ENCODE data around the gene SETD3.

SETD3 gene

DNA sequence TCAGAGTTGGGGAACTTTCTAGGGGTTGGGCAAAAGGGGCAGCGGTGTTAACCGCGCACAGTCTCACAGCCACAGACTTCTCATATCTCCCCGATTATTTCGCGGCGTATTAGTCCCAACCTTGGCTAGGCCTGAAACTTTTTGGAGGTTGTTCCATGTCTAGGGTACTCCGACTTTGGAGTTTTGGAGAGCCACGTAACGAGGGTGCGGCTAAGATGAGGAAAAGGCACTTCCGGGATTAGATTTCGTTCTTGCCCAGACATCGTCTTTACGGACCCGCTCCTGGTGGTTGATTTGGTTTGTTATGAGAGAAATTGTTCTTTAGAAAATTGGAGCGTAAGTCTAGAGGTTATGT lies 1.1 kb upstream of the SETD3 start:
- peak in 1 of 2 experiments; percentile 1 for DNase-seq

DNA sequence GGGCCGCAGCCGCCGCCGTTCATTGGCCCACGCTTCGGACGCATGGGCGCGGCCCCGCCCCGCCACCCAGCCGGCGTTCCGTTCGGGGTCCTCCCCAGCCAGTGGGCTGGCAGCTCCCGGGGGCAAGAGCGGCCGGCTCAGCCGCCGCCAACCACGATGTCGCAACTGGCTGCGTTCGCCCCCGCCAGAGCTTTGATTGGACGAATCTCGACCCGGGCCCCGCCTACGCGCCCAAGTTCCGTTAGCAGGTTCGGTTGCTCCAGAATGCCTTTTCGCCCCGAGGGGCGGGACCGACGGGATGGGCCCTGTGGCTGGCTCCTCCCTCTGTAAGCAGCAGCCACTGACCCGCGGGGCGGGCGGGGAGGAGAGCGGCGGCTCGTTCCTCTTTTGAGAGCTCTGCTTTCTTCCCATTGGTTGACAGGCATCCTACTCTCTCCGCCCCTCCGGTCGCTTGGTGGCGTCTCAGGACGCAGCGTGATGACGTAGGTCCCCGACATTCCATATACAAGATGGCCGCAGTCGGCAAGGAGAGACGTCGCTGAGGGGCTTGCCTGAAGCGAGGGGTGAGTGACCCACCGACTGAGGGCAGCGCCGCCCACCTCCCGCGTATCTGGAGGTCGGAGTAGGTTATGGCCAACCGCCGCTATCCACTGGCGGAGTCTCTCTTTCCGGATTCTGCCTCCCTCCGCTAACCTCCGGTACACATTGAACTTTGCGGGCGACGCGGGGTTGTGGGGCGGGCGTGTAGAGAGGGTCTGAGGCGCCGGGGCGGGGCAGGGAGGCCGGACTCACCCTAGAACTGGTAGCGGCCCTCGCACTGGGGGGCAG lies 472 bp upstream of the SETD3 start, which contains the start of gene CCNK:
CCNK (plus strand) TSS at position 493 of the 828 bp plus-strand sequence. CDS start 11,269 bp downstream, outside the sequence.
- peak; percentile 100 for DNase-seq

DNA sequence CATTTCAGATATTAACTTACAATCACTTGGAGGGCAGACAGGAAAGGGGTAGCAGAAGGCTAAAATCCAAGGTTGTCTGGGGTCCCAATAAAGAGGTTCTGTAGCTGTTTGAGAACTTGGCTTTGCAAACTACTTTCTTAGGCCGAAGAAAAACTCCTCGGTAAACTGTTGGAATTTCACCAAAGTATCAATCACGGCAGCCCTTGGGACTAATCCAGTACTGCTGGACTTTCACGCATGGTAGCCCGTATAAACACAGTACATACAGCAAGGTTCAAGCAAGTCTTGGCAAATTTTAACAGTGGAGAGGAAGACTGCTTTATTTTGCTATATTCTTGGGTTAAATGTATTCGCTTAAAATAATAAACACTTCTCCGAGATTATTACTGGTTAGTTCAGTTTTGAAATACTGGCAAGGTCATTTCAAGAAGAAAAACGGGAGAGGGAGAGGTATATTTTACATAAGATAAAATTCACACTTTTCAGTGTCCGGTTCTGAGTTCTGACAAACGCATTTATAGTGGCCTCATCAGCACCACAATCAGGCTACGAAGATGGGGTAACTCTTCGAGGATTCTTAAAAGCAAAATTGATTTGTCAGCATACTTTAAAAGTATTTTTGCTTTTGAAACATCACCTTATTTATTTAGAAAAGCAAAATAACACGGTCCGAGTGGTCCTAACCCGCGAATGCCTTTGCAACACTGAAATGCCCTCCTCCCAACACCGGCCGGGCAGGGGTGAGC lies 1.3 kb downstream of the SETD3 start:
- no peak for DNase-seq

DNA sequence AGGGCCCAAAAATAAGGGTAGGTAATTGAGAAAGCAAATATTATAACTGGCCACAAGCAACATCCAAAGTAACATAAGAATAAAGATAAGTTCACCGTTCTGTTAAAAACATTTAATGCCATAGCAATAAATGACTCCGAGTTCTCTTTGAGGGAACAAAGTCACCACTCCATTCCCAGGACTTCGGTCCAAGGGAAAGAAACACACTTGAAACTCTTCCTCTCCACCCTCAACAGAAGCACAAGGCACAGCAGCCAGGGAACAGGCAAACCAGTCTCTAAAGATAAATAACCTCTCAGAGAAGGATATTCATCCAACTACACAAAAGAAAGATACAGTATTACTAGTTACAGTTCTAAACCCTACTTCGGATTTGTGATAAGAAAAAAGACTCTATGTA lies 2.5 kb downstream of the SETD3 start:
- no peak for DNase-seq

DNA sequence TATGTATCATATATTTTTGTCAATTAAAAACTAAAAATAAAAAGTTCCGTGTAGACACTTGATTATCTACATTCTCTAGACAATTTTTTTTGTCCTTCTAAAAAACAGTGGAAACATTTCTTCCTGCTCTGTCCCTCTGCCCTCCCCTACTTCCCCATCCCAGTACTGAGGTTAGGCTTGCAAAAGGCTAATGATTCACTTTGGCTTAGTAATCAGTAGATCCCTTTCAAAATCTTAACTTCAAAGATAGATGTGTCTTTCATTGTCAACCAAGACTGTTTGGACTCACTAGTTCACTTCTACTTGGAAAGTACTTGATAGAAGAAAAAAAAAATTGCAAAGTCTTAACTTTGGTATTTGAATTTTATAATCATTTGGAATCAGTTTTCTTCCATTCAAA lies 3.8 kb downstream of the SETD3 start:
- no peak for DNase-seq

DNA sequence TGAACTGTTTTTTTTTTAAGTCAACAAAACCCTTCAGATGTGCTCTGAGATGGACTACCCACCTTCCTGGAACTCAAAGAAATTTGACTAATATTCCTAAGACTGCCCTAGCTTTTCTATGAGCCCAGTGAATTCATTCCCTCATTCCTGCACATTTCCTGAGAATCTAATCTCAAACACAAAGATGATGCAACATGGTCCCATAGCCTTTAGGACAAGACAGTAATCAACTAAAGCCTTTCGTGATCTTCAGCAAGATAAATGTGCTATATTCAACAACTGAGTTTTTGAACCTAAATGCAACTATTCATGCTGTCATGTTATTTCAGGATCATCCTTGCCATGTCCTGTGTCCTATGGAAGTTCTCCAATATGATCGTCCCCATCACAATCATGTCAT lies 5.0 kb downstream of the SETD3 start:
- DNase-seq, result no peak

DNA sequence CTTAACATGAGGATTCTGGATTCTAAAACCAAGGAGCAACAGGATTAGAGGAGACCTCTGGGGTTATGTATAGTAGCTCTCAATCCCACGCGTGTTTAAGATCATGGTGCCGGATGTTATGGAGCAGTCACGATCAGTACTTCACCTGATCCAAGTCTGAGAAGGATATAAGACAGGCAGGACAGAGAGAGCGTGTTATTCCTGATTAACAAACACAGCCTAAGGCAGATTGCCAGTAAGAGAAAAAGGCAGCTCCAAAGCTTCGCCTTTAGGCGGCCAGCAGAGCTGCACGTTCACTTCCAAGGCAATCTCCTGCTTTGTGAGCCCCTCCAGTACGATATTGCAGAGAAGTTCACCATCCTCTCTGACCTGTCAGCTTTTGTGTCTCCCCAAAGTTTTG lies 5.5 kb downstream of the SETD3 start:
- DNase-seq, result no peak

DNA sequence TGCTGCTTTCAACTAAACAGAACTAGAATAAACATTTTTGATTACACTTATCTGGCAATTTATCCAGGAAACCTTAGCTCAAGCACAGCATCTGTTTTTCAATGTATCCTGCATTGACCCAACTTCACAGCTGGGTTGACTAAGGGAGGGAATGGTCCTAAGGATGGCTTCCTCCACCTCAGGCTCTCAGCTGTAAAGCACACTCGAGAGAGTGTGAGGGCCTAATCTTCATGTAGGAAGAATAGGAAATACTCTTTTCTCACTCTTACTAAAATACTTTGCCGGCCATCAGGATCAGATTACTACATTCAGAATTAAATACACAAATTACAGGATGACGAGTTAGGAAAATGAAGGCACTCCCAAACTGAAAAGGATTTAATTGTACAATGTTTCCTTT lies 7.2 kb downstream of the SETD3 start:
- DNase-seq, result no peak

DNA sequence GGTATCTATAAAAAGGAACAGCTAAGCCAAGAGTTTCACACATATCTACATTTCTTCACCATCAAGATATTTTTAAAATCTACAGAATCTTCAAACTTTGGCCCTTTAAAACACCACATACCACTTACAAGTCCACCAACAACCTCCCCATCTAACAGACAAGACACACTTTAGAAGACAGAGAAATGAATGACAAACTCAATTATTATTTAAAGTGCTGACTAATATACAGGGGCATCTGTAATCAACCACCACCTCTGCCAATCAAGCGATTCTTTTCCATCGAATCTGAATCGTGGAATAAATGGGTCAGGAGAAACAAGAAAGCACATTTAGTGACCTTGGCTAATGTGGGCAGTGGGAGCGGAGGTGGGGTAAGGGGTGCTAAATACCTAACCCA lies 7.7 kb downstream of the SETD3 start:
- no peak for DNase-seq

DNA sequence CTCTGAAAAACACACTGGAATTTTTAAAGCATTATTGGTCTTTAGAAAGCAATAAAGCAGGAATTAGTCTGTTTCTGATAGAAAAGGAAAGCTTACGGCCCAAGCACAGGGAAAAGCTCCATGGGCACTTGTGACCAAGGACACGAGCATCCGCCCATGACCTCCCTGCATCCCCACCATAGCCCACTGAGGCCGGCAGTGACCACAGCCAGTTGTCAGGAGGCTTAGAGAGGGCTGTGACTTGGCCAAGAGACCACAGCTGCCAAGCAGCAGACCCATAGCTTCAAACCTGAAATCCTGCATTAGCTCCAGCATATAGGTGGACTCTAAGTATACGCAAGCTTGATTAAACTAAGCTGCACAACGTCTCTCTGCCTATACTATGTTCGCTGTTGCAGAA lies 8.9 kb downstream of the SETD3 start:
- no peak for DNase-seq

DNA sequence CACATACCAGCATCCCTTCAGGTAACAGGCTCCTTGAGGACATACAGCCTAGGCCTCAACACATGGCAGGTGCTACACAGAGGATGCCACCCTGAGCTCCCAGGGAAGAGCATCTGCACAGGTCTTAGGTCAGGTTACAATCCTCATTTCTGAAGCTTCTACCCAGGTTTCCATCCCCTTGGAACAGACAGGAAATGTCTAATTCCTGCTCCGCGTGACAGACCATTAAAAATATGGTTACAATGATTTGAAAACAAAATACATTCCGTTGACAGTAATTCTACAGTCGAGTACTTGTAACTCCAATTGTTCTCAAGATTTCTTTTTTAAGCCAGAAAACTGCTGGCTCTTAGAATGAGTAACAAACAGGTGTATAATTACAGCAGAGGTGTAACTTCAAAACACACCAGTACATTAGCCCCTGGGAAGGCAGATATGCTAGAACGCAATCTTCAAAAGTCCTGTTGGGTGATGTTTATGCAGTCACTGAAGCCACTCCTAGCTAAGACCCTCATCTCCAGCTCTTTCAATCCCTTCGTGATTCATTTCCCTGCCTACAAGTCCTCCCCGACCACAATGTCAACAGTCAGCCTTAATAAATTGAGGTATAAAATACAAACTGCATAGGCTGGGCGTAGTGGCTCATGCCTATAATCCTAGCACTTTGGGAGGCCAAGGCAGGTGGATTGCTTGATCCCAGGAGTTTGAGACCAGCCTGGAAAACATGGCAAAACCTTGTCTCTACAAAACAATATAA lies 11.6 kb downstream of the SETD3 start:
- no peak for DNase-seq

DNA sequence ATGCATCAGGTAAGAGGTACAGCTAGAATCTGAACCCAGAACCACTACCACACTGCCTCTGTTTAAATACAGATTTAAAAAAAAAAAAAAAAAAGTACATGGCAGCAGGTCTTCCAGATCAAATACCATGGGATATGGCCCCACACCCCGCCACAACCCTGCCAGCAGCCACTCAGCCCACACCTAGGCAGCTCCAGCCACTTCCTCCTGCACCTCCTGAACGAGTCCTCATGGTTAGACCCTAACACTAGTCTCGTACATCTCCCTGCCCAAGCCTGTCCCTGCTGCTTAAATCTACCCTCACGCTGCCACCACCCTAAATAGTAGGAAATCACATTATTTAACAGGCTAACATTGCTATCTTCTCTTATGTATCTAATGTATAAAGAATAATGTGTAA lies 12.6 kb downstream of the SETD3 start:
- no peak for DNase-seq

DNA sequence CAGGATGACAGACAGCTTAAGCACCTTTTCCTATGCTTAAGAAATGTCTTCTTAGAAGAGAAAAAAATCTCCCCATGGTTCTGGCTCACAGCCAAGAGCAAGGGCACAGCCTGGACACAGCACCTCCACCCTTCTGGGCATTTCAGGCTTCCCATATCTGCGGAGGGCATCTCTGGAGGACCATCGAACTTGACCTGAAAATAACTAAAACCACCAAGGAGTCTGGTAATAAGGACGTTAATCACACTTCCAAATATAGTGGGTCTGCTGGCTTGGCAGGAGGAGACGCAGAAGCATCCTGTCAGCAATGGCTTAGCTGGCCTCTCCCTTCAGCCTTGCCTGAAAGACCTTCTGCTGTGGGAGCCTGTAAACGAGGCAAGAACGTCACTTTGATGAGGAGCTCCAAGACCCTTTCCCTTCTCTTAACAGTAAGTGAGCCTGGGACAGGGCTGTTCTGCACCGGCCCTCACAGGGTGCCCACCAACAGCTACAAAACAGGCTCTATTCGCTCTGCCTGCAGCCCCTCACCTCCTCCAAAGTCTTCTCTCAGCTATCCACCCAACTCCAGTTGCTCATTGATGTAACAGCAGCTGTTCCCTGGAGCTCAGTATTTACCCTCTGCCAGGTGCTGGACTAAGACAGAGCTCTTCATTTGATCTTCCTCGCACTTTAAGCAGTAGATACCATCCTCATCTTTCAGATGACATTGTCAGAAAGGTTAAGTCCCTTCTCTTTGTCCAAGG lies 13.2 kb downstream of the SETD3 start:
- no peak for DNase-seq

DNA sequence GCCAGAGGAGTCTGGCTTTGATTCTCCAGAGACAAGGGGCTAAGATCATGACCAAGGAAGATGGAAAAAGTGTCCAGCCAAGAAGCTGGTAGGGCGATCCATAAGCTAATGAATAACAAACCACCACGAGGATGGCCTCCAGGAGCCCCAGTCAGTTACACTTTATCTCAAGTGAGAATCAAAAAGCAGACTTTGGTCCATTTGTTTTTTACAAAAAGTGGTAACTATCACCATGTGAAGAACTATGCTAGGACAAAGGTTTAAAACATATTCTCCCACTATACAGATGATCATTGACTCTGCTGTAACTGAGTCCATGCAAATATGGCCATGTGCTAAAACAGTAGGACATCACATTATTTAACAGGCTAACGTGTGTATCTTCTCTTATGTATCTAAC lies 13.9 kb downstream of the SETD3 start:
- DNase-seq, result no peak

DNA sequence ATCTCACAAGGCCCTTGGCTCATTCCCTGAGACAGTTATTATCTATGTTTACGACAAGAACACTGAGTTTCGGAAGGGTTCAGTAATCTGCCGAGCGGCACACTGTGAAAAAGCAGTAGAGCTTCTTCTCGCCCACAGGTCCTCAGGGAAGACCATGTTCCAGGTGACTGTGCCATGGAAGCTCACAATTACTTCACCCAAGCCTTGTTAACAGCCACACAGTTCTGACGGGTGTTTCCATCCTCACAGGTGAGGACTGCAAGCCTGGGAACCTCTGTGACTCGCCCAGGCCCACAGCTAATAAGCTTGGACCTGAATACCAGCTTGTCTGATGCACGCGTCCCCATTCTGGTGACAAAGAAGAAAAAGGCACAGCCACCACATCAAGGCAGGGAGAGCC lies 15.4 kb downstream of the SETD3 start:
- DNase-seq, result no peak

DNA sequence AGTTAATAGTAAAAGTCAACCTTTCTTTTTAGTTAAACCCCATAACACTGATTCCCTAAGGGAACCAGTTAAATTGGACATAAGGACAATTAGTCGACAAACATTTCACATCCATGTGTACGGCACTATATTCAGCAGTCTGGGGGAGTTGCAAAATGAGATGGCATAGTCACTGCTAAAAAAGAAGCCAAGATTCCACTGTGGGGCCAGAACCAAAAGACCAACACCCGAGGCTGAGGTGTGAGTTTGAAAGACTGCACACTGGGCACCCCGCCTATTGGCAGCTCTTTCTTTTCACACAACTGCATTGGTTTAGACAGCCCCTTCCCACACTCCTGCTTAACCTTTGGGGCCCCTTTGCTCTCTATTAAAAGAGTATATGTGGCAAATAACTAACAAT lies 16.7 kb downstream of the SETD3 start:
- no peak for DNase-seq

DNA sequence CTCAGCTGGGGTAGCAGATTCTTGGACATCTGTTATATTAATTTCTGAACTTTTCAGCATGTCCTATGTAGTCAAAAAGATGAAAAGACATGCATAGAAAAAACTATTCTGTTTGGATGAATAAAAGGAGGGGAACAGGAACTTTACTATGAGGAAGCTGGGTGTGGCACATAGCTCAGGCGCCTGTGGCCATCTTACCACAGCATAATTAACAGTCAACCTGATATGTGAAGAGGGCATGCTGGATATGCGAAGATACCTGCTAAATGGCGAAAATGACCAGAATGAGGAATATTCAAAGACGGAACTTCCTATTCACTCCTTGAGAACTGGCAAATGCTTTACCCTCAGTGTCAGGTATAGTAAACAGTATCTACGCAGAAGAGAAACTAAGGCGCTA lies 18.4 kb downstream of the SETD3 start:
- no peak for DNase-seq

DNA sequence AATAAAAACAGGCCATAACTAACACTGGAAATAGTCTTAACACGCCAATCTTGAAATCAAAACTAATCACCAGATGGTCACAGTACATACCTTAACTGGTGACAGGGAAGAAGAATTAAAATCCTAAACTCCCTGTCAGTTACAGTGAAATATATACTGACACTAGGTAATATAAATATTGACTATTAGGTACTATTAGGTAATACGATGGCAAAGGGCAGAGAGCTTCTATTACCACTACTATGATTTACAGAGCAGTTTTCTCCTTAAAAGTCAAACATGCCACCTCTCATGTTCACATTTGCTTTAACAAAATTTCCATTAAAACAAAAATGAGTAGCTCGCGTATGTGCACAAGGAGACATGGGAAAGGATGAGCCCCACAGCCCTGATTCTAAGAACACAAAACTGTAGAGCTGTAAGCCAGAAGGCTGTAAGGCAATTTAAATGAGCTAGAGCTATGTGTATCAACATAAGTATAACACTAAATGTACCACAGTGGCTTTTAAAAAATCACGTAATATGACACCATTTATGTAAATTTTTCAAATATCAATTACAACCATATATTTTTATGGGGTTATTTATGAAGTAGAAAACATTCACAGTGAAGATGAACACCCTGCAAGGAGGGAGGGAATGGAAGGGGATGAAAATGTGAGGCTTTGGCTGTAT lies 19.1 kb downstream of the SETD3 start:
- no peak for DNase-seq

DNA sequence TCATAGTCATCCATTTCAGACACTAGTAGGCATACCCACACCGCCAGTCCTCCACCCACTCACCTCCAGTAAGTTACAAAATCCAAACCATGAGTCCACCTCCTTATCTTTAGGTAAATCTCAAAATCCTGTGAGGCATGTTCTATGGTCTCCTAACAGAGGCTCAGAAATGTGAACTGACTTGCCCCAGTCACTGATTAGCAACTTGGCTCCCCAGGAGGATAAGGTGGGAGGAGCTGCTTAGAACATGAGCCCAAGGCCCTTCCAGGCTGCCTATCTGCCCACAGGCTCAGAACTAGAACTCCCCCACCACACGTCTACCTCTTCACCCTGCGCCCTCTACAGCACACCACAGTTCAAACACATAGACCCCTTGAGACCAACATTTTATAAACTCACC lies 19.9 kb downstream of the SETD3 start:
- DNase-seq, result no peak

DNA sequence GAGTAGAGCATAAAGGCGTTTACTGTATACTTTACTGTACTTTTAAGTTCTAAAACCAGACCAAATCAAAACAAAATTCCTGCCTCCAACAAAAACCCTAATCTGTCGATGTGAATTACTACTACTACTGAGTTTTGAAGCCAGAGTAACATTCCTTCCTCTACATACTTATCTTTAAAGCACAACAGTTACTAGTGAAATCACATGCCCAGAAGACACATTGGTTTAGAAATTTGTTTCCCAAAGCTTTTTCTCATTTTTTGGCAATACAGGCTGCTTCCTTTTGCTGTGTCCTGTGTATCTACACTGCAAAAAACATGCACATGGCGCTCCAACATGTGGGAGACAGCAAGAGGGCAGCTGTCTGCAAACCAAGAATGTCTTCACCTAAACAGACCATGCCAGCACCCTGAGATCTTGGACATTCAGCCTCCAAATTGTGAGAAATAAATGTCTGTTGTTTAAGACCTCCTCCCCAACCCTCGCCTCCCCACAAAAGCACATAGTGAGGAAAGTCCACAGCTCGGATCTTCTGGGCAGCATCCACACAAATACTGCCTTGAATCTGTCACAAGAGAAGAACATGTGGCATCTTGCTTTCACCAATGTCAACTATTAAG lies 21.1 kb downstream of the SETD3 start:
- no peak for DNase-seq

DNA sequence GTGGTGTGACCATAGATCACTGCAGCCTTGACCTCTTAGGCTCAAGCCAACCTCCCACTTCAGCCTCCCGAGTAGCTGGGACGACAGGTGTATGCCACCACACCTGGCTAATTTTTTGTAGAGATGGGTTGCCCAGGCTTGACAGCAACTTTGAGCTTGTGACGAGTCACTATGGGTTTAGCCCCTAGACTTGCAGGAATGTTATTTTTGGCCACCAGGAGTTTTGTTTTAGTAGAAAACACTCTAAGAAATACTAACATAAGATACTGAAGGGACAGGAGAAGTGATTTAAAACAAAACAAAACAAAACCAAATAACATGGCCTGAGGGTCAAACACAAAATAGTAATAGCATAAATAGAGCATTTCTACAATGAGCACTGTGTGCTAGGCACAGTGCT lies 26.4 kb downstream of the SETD3 start:
- no peak for DNase-seq

DNA sequence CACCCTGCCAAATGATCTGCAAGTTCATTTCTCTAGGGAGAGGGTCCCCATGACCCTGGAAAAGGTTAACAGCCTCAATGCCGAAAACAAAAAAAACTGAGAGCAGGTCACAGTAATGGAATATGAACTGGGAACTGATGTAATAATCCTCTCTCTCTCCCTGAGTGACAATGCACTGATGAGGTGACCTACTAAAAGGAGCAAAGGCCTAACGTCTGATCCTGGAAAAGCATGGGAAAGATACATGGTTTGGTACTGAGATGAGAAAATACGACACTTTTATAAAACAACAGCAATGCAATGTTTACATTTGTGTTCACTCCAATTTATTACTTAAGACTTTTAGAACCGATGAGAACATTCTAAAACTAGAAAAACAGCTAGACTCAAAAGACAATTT lies 27.7 kb downstream of the SETD3 start:
- no peak for DNase-seq

All from activated CD4-positive, alpha-beta T cell treated with anti-CD3 and anti-CD28 coated beads, Interleukin-2, amount 50 U/mL, for 4 hours (primary cell).